Esophagus squamous epithelium (tissue), 5 donors: ENCODE measurements around the gene MEF2B. TPM values are rescaled to one million over a fixed set of nuclear protein-coding genes. Genes with fewer than 3 reads are reported as not detected.

Experiments
- DNase-seq: peaks from one replicate; lab custom pipeline; 2025; lab: John Stamatoyannopoulos, UW
- H3K27ac ChIP-seq, 4 donors: fragments of 200-600 bp; sonication (generic); one replicate each; pipeline ENCODE4 v1.5.1; 2016 to 2019; ENCODE audit warnings: mild to moderate bottlenecking in 1 of 4
- H3K27me3 ChIP-seq, 4 donors: fragments of 200-600 bp; sonication (generic); 1 replicate in 3 of 4; 2 replicates in 1 of 4; pipeline versions ENCODE4 v1.5.1 to v1.6.0; 2017 to 2021; ENCODE audit warnings: antibody characterized with exemption in 1 of 4
- H3K36me3 ChIP-seq, 3 donors: fragments of 200-600 bp; sonication (generic); one replicate each; pipeline ENCODE4 v1.5.1; 2016 to 2019
- H3K4me1 ChIP-seq, 3 donors: fragments of 200-600 bp; sonication (generic); one replicate each; pipeline ENCODE4 v1.5.1; 2017 to 2019
- H3K4me3 ChIP-seq, 4 donors: fragments of 200-600 bp; sonication (generic); 1 replicate in 3 of 4; 2 replicates in 1 of 4; pipeline ENCODE4 v1.5.1; 2016 to 2019; ENCODE audit warnings: mild to moderate bottlenecking in 2 of 4, moderate library complexity in 1 of 4
- H3K9me3 ChIP-seq, 3 donors: fragments of 200-600 bp; sonication (generic); one replicate each; pipeline ENCODE4 v1.5.1; 2016 to 2019
- CTCF ChIP-seq, 6 experiments: fragments of 450-650 bp in 4 of 6; fragments of 200-600 bp in 2 of 6; sonication (generic) in 2 of 6; IDR thresholded peaks; one replicate each; pipeline ENCODE4 v1.5.1; 2016 to 2019; ENCODE audit warnings: antibody characterized with exemption in 6 of 6, mild to moderate bottlenecking in 4 of 6, moderate library complexity in 4 of 6
- POLR2A ChIP-seq, 4 donors: fragments of 450-650 bp; IDR thresholded peaks; one replicate each; pipeline ENCODE4 v1.6.1; 2017; ENCODE audit warnings: antibody characterized with exemption in 4 of 4, mild to moderate bottlenecking in 4 of 4, moderate library complexity in 3 of 4
- WGBS, 2 donors: methylation state at CpG; one replicate each; pipeline ENCODE4 v1.1.5; 2018; 5-methylcytosine and 5-hydroxymethylcytosine counted together
- intact Hi-C: fragments of 100-400 bp; cut with DNase I; formaldehyde crosslinking; loops from one replicate; pipeline ENCODE4 v1.15.0; 2022
- total RNA-seq, 4 donors: library from RNA; depleted of rRNA; stranded (reverse); fragments of >200 nt; gene quantifications; one replicate each; pipeline ENCODE4 v1.1.0, GENCODE V29; 2016
- donor health status: DM: yes; HTN: yes; CAD: no.

The MEF2B gene
- total RNA-seq, 4 donors from 2014 or later, result 0.70 TPM; not detected in 3

GRCh38 chr19:19155495-19156219 is 14.4 kb downstream of the MEF2B start:
- intact Hi-C loops, result no loop called here
- Histone ChIP-seq H3K27ac (no peak overlapping the region), H3K4me3 (no peak overlapping the region), H3K9me3 (no peaks in the 10 kb centered on the region), H3K27me3 (no peaks in the 10 kb centered on the region), H3K36me3 (peaks cover 0 to 15% (median 0%) of the 10 kb centered on the region in 3 donors), H3K4me1 (no peaks in the 10 kb centered on the region)
- 72 to 94% methylated on average over 6 to 9 of the region's 10 CpGs for WGBS, 2 donors
- no peak for DNase-seq
- TF ChIP-seq CTCF (IDR thresholded peaks at IDR 0.05) (no peak), POLR2A (IDR thresholded peaks at IDR 0.05) (no peak)

GRCh38 chr19:19154768-19155494 is 15.1 kb downstream of the MEF2B start:
- WGBS, 2 donors, result 81 to 91% methylated on average over 4 to 6 of the region's 6 CpGs

GRCh38 chr19:19152668-19153384 is 17.2 kb downstream of the MEF2B start:
- Histone ChIP-seq H3K4me3 (no peak overlapping the region), H3K36me3 (peaks cover 0 to 34% (median 0%) of the 10 kb centered on the region in 3 donors), H3K4me1 (no peaks in the 10 kb centered on the region), H3K27me3 (no peaks in the 10 kb centered on the region), H3K9me3 (no peaks in the 10 kb centered on the region), H3K27ac (no peak overlapping the region)
- intact Hi-C loops, result no loop called here
- TF ChIP-seq CTCF (IDR thresholded peaks at IDR 0.05), result no peak
- no peak for TF ChIP-seq POLR2A (IDR thresholded peaks at IDR 0.05)
- DNase-seq, result no peak
- 73 to 75% methylated on average over 4 to 10 of the region's 13 CpGs for WGBS, 2 donors

More at GRCh38 chr19:19154768-19155494, 15.1 kb downstream of the MEF2B start:
- TF ChIP-seq POLR2A (IDR thresholded peaks at IDR 0.05) (no peak), CTCF (IDR thresholded peaks at IDR 0.05) (no peak)
- Histone ChIP-seq H3K4me1 (no peaks in the 10 kb centered on the region), H3K27ac (no peak overlapping the region), H3K4me3 (no peak overlapping the region), H3K36me3 (peaks cover 0 to 15% (median 0%) of the 10 kb centered on the region in 3 donors), H3K9me3 (no peaks in the 10 kb centered on the region), H3K27me3 (no peaks in the 10 kb centered on the region)
- intact Hi-C loops, result no loop called here
- no peak for DNase-seq

- no peaks in the 10 kb centered on the region for H3K9me3 ChIP-seq
- intact Hi-C loops, result no loop called here
- WGBS, 2 donors, result 64 to 87% methylated on average over 3 to 4 of the region's 11 CpGs
- no peak overlapping the region for H3K4me3 ChIP-seq
- H3K27me3 ChIP-seq, result no peaks in the 10 kb centered on the region
- no peaks in the 10 kb centered on the region for H3K4me1 ChIP-seq
- TF ChIP-seq POLR2A (IDR thresholded peaks at IDR 0.05), result no peak
- TF ChIP-seq CTCF (IDR thresholded peaks at IDR 0.05), result no peak
- DNase-seq, result no peak
- no peak overlapping the region for H3K27ac ChIP-seq
- H3K36me3 ChIP-seq, result peaks cover 0 to 41% (median 3%) of the 10 kb centered on the region in 3 donors
These were observed 18.6 kb downstream of the MEF2B start for GRCh38 chr19:19151418-19151817.
